DND-41 (cell line): ENCODE measurements around the gene NAA20.
A peak's percentile ranks its signal among the peaks of the same experiment; 100 is the strongest.

Experiments
- ATAC-seq: fragments of 200-7000 bp; cut with Tn5 transposase; 3 replicates; pipeline ENCODE4 v1.9.1; 2021; ENCODE audit warnings: low read depth; ENCODE audit not compliant: insufficient read depth
- DNase-seq: peaks from one replicate; pipeline ENCODE4 v3.0.0-alpha.2; 2020
- H2AFZ ChIP-seq: 2 replicates; pipeline ENCODE4 v1.6.0; 2012; ENCODE audit warnings: low read depth, low read length
- H3K27ac ChIP-seq: 2 replicates; pipeline ENCODE4 v1.5.1; 2012; ENCODE audit warnings: low read length, inconsistent platforms
- H3K27me3 ChIP-seq: fragments of 200-600 bp; sonication (generic); 2 replicates; pipeline ENCODE4 v1.6.0; 2012; ENCODE audit warnings: low read length, mild to moderate bottlenecking, inconsistent platforms; ENCODE audit not compliant: insufficient read depth, poor library complexity
- H3K36me3 ChIP-seq: 2 replicates; pipeline ENCODE4 v1.5.1; 2012; ENCODE audit warnings: low read length, inconsistent platforms; ENCODE audit not compliant: insufficient read depth
- H3K4me1 ChIP-seq: 2 replicates; pipeline ENCODE4 v1.5.1; 2012; ENCODE audit warnings: mild to moderate bottlenecking, low read length; ENCODE audit not compliant: insufficient read depth
- H3K4me2 ChIP-seq: 2 replicates; pipeline ENCODE4 v1.6.0; 2012; ENCODE audit warnings: mild to moderate bottlenecking, moderate library complexity, low read length, inconsistent platforms; ENCODE audit not compliant: insufficient read depth
- H3K4me3 ChIP-seq, 2 experiments: fragments of 200-600 bp in 1 of 2; shearing (Covaris generic) in 1 of 2; 2 replicates each; pipeline ENCODE4 v1.5.1; 2012 to 2016; ENCODE audit warnings: inconsistent platforms in 2 of 2, low read length in 2 of 2, mild to moderate bottlenecking in 2 of 2, low read depth in 1 of 2, moderate library complexity in 1 of 2
- H3K79me2 ChIP-seq: 2 replicates; pipeline ENCODE4 v1.6.0; 2012; ENCODE audit warnings: low read length, inconsistent platforms; ENCODE audit not compliant: insufficient read depth
- H3K9ac ChIP-seq: 2 replicates; pipeline ENCODE4 v1.6.0; 2012; ENCODE audit warnings: low read depth, mild to moderate bottlenecking, inconsistent platforms, low read length, moderate library complexity
- H3K9me3 ChIP-seq: 2 replicates; pipeline ENCODE4 v1.5.1; 2012; ENCODE audit warnings: low read length, moderate library complexity, mild to moderate bottlenecking, inconsistent platforms; ENCODE audit not compliant: insufficient read depth, severe bottlenecking
- H4K20me1 ChIP-seq: 2 replicates; pipeline ENCODE4 v1.6.0; 2012; ENCODE audit warnings: low read length; ENCODE audit not compliant: insufficient read depth
- CTCF ChIP-seq: IDR thresholded peaks from 2 replicates; pipeline ENCODE4 v1.5.1; 2012; ENCODE audit warnings: borderline replicate concordance, low read length, moderate library complexity, mild to moderate bottlenecking; ENCODE audit not compliant: poor library complexity, severe bottlenecking; ENCODE audit errors: extremely low read depth
- EZH2 ChIP-seq: IDR thresholded peaks from 3 replicates; pipeline ENCODE4 v1.6.1; 2012; ENCODE audit warnings: borderline replicate concordance, low read depth, mild to moderate bottlenecking, moderate library complexity, low read length, inconsistent platforms; ENCODE audit not compliant: severe bottlenecking

NAA20 gene

DNA sequence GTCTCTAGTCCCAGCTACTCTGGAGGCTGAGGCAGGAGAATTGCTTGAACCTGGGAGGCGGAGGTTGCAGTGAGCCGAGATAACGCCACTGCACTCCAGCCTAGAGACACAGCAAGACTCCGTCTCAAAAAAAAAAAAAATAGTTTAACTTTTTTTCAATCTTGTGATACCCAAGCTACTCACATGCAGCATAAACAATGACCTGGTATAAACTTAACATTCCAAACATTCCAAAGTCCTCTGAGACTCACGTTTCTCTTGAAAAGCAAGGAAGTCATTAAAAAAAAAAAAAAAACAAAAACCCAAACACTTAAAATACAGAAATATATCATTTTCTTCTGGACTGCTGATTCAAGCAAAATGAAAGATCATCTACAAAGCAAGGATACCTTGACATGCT is 20.8 kb downstream of the NAA20 start:
- Histone ChIP-seq H3K9me3 (no peaks in the 10 kb centered on the region), H2AFZ (no peak overlapping the region), H3K27ac (no peak overlapping the region), H3K4me2 (no peak overlapping the region), H4K20me1 (peaks cover 2% of the 10 kb centered on the region; the same call in 1 of the 2 replicates), H3K4me1 (no peaks in the 10 kb centered on the region), H3K36me3 (peaks cover 100% of the 10 kb centered on the region), H3K4me3 (no peak overlapping the region), H3K9ac (no peak overlapping the region), H3K79me2 (0 out of 2 replicates have a peak, but pooled peaks cover under 1% of the 10 kb centered on the region), H3K27me3 (no peaks in the 10 kb centered on the region)
- no peak for DNase-seq
- no peak for ATAC-seq
- TF ChIP-seq EZH2 (no peak), CTCF (no peak)

DNA sequence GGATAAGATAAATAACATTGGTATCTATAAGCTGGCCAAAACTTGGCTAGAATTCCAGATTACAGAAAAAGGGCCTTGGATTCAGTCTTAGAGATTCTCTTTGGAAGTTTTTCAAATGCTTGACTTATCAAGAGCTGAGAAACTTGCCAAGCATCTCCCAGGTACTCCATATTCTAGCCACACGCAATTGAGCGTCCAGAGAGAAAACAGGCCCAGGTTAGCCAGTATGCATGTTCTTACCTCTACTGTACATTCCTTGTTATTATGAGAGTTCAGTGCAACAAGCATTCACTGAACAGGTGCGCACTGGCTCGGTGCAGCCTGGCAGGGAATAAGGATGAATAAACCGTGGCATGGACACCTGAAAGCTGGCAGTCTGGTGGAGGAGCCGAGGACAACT is 21.4 kb downstream of the NAA20 start:
- Histone ChIP-seq H2AFZ (no peak overlapping the region), H3K79me2 (no peaks in the 10 kb centered on the region), H3K4me1 (no peaks in the 10 kb centered on the region), H3K4me3 (no peak overlapping the region), H3K27ac (no peak overlapping the region), H3K9ac (no peak overlapping the region), H3K27me3 (no peaks in the 10 kb centered on the region), H3K36me3 (peaks cover 100% of the 10 kb centered on the region), H3K9me3 (no peaks in the 10 kb centered on the region), H3K4me2 (no peak overlapping the region), H4K20me1 (peaks cover 2% of the 10 kb centered on the region; the same call in 1 of the 2 replicates)
- DNase-seq, result no peak
- TF ChIP-seq CTCF (no peak), EZH2 (no peak)
- ATAC-seq, result no peak

DNA sequence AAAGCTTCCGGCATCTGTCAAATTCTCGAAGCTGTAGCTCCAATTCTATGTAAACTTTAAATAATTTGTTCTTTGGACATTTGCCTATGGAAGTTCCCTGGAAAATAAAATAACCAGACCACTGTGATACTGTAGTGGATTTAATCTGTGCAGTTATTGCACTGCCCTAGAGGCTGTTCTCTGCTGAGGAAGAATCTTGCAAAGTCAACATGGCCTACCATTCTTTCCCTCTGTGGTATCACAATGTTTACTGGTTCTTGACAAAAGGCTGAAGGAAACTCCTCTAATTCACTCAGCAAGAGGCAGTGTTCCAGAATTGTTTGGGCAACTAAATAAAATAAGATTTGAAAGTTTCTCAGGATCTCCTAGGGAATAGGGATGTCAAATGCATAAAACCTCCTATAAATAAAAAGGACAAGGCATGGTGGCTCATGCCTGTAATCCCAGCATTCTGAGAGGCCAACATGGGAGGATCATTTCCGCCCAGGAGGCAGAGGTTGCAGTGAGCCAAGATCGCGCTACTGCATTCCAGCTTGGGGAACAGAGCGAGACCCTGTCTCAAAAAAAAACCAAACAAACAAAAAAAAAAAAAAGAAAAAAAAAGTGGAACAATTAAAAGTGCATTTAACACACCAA is 22.7 kb downstream of the NAA20 start:
- ATAC-seq, result no peak
- 0 out of 2 replicates have a peak, but pooled peaks cover 2% of the 10 kb centered on the region for H4K20me1 ChIP-seq
- H3K4me3 ChIP-seq, result no peak overlapping the region
- no peak overlapping the region for H3K27ac ChIP-seq
- peaks cover 100% of the 10 kb centered on the region for H3K36me3 ChIP-seq
- no peaks in the 10 kb centered on the region for H3K27me3 ChIP-seq
- no peaks in the 10 kb centered on the region for H3K79me2 ChIP-seq
- no peak for DNase-seq
- H3K9me3 ChIP-seq, result no peaks in the 10 kb centered on the region
- no peak overlapping the region for H3K4me2 ChIP-seq
- TF ChIP-seq CTCF (no peak), EZH2 (no peak)
- H3K4me1 ChIP-seq, result no peaks in the 10 kb centered on the region
- H2AFZ ChIP-seq, result no peak overlapping the region
- no peak overlapping the region for H3K9ac ChIP-seq

- H3K9me3 ChIP-seq, result no peaks in the 10 kb centered on the region
- peak overlapping the region; percentile 73 to 90 for H3K4me3 ChIP-seq
- no peak for TF ChIP-seq EZH2
- no peak for TF ChIP-seq CTCF
- H3K4me2 ChIP-seq, result peak overlapping the region; percentile 73
- no peak for DNase-seq
- H3K27ac ChIP-seq, result peak overlapping the region; percentile 89
- peaks cover 8% of the 10 kb centered on the region; the same call in 1 of the 2 replicates for H4K20me1 ChIP-seq
- peaks cover 45% of the 10 kb centered on the region for H3K36me3 ChIP-seq
- no peaks in the 10 kb centered on the region for H3K27me3 ChIP-seq
- H3K4me1 ChIP-seq, result peaks cover 25% of the 10 kb centered on the region
- H3K9ac ChIP-seq, result peak overlapping the region; percentile 85
- ATAC-seq, result 0 out of 3 replicates have a peak, but pooled peaks have one; percentile 3
- peak overlapping the region; percentile 96 for H2AFZ ChIP-seq
- peaks cover 27% of the 10 kb centered on the region for H3K79me2 ChIP-seq
Observed at GRCh38 chr20:20051767-20052073, 34.6 kb downstream of the NAA20 start.
